GM18909 (cell line): ENCODE results near the gene THSD8.
A peak's percentile ranks its signal among the peaks of the same experiment; 100 is the strongest.
"Not testable (repeated sequence)": the region's sequence is repeated elsewhere in the genome, so short reads cannot be mapped to it uniquely, and the experiment has no call there.

ENCODE experiments used
- ATAC-seq: cut with Tn5 transposase; IDR thresholded peaks from one replicate; pipeline ENCODE4 v1.9.1; 2021; ENCODE audit warnings: mild to moderate bottlenecking; ENCODE audit not compliant: unreplicated experiment, poor library complexity

Gene THSD8

DNA sequence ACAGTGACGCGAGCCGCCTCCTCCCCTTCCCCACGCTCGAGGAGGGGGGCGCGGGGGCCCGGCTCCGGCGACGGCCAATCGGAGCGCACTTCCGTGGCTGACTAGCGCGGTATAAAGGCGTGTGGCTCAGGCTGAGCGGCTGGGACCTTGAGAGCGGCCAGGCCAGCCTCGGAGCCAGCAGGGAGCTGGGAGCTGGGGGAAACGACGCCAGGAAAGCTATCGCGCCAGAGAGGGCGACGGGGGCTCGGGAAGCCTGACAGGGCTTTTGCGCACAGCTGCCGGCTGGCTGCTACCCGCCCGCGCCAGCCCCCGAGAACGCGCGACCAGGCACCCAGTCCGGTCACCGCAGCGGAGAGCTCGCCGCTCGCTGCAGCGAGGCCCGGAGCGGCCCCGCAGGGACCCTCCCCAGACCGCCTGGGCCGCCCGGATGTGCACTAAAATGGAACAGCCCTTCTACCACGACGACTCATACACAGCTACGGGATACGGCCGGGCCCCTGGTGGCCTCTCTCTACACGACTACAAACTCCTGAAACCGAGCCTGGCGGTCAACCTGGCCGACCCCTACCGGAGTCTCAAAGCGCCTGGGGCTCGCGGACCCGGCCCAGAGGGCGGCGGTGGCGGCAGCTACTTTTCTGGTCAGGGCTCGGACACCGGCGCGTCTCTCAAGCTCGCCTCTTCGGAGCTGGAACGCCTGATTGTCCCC lies 10.4 kb upstream of the THSD8 start, which contains the start of gene JUNB:
Gene JUNB (plus strand): TSS at position 142 of the 706 bp plus-strand sequence. CDS start 286 bp downstream, at position 428.
- ATAC-seq: peak; percentile 36

DNA sequence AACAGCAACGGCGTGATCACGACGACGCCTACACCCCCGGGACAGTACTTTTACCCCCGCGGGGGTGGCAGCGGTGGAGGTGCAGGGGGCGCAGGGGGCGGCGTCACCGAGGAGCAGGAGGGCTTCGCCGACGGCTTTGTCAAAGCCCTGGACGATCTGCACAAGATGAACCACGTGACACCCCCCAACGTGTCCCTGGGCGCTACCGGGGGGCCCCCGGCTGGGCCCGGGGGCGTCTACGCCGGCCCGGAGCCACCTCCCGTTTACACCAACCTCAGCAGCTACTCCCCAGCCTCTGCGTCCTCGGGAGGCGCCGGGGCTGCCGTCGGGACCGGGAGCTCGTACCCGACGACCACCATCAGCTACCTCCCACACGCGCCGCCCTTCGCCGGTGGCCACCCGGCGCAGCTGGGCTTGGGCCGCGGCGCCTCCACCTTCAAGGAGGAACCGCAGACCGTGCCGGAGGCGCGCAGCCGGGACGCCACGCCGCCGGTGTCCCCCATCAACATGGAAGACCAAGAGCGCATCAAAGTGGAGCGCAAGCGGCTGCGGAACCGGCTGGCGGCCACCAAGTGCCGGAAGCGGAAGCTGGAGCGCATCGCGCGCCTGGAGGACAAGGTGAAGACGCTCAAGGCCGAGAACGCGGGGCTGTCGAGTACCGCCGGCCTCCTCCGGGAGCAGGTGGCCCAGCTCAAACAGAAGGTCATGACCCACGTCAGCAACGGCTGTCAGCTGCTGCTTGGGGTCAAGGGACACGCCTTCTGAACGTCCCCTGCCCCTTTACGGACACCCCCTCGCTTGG lies 9.6 kb upstream of the THSD8 start:
- ATAC-seq: no peak

DNA sequence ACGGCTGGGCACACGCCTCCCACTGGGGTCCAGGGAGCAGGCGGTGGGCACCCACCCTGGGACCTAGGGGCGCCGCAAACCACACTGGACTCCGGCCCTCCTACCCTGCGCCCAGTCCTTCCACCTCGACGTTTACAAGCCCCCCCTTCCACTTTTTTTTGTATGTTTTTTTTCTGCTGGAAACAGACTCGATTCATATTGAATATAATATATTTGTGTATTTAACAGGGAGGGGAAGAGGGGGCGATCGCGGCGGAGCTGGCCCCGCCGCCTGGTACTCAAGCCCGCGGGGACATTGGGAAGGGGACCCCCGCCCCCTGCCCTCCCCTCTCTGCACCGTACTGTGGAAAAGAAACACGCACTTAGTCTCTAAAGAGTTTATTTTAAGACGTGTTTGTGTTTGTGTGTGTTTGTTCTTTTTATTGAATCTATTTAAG lies 9.0 kb upstream of the THSD8 start:
- ATAC-seq: no peak

DNA sequence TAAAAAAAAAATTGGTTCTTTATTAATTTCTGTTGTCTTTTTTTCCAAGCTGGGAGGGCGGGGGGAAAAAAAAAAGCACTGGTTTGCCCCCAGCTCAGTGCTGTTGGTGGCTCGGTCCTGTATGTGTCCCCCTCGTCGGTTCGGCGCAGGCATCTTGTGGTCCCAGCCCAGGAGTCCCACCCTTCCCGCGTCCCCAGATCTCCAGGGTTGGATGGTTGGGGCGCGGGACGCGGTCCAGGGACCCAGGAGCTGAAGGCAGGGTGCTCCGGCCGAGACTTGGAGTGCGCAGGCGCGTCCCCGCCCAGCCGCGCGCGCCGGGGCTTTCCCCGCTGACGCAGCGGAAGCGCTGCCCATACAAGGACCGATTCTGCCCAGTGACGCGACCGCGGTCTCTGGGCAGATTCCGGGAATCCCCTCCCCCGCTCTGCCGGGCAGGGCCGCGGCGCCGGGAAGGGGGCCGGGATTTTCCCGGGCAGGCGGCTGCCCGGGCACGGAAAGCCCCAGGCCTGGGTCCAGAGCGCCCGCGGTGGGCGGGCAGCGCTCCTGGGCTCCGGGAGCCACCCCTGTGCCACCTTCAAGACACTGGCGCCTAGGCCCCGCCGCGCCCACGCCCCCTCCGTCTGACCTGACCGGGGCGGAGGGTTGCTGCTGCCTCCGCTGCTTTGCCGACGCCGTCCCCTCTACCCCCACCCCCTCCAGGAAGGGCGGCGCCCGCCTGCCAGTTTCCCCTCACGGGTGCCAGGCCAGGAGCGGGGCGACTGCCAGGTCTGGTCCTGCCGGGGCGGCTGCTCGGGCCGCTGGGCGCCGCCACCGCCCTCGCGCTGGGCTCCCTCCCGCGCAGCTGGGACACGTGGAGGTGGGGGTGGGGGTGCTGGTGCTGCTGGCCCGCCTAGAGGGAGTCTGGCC lies 8.3 kb upstream of the THSD8 start:
- ATAC-seq: peak; percentile 38

DNA sequence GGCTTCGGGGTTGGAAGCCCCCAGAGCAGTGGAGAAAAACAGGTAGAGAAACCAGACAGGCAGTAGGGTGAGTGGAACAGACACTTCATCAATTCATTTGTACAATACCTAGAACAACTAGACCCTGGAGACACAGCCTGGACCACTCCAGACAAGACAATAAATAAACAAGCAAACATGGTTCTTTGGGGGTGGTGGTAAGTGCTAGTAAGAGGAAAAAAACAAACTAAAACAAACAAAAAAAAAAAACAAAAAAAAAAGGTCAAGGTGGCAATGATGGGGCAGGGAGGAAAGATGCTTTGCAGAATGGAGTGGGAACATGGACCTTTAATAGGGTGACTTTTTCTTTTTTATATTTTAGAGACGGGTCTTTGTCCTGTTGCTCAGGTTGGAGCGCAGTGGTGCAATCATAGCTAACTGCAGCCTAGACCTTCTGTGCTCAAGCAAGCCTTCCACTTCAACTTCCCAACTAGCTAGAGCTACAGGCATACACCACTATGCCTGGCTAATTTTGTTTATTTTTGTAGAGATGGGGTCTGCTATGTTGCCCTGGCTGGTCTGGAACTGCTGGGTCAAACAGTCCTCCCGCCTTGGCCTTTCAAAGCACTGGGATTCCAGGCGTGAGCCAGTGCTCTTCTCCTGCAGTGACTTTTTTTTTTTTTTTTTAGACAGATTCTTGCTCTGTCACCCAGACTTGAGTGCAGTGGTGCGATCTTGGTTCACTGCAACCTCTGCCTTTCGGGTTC lies 7.5 kb upstream of the THSD8 start:
- no peak for ATAC-seq

DNA sequence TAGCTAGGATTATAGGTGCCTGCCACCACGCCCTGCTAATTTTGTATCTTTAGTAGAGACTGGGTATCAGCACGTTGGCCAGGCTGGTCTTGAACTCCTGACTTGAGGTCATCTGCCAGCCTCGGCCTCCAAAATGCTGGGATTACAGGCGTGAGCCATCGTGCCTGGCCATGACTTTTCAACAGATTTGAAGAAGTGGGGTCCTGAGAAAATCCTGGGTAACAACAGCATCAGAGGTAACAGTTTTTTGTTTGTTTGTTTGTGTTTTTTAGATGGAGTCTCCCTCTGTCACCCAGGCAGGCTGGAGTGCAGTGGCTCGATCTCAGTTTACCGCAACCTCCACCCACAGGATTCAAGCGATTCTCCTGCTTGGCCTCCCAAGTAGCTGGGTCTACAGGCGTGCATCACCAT lies 6.9 kb upstream of the THSD8 start:
- no peak for ATAC-seq

DNA sequence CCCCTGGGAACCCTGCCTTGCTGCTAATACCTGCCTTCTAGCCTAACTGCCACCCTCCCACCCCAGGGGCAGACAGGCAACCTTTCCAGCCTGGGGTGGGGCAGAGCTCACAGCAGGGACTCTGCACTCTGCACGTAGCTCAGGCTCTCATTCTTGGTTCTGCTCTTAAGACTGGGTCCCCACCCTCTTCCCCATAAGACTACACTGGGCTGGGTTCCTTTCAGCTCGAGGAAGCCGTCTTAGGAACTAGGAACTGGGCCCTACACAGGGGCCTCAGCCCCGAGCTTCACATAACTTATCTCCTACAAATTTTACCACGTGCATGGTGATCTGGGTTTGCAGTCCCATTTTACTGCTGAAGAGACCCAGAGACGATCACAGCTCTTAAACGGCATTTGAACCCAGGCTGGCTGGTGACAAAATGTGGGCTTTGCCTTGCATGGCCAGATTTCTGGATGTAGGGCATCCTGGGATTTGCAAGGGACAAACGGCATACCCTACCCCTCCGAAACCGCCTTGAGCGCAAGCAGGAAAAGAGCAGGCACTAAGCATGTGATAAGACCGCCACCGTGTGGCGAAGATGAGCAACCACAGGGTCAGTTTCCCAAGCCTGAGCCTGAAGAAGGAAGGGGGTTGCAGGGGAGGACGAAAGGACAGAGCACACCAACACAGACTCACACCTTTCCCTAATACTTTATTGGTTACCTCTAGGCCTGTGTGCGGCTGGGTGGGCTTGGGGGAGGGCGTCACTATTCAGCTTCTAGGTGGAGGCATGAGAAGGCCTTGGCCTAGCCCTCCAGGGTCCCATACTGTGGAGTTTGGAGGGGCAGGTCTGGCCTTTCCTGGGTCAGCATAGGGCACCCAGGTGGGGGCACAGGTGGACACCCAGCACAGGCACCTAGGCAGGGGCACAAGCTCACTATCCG lies 5.5 kb upstream of the THSD8 start:
- no peak for ATAC-seq

DNA sequence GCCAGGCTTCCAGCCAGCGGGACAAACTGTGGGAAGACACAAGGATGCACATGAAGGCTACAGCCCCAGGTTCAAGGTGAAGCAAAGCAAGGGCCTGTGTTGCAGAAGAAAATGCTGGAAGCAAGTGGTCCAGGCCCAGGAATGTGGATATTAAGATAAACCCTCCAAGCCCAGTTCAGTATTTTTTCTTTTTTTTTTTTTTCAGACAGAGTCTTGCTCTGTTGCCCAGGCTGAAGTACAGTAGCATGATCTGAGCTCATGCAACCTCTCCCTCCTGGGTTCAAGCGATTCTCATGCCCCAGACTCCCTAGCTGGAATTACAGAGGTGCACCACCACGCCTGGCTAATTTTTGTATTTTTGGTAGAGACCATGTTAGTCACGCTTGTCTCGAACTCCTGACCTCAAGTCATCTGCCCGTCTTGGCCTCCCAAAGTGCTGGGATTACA lies 4.7 kb upstream of the THSD8 start:
- no peak for ATAC-seq

DNA sequence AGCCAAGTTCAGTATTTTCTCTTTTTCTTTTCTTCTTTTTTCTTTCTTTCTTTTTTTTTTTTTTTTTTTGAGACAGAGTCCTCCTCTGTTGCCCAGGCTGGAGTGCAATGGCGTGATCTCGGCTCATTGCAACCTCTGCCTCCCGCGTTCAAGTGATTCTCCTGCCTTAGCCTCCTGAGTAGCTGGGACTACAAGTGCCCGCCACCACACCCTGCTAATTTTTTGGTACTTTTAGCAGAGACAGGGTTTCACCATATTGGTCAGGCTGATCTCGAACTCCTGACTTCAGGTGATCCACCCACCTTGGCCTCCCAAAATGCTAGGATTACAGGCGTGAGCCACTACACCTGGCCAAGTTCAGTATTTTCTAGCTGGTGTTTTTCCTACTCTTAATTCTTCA lies 4.3 kb upstream of the THSD8 start:
- ATAC-seq: not testable (repeated sequence)

DNA sequence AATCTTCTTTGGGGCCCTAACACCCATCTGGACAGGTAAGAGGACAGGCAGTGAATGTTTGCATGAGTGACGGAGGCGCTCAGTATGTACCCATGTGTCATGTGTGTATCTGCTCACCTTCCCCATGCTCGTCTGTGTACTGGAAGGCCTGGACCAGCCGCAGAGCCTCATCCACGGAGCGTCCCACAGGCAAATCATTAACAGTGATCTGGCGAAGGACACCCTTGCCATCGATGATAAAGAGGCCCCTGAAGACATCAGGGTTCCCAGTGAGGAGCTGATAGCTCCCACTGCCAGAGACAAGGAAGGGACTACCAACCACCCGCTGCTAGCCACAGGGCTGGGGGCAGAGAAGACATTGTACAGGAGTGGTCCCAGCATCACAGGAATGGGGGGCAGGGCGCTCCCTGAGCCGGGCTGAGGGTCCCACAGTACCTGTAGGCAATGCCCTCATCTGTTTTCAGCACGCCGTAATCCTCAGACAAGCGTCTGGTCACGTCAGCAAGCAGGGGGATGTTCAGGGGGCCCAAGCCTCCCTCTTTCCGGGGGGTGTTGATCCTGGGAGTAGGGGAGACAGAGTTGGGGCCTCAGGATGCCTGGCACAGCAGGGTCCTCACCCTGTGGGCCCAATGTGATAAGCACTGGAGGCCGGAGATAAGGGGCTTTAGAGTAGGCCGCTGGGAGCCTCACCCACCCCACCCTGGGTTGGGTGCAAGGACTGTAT lies 2.0 kb upstream of the THSD8 start:
- ATAC-seq: no peak

DNA sequence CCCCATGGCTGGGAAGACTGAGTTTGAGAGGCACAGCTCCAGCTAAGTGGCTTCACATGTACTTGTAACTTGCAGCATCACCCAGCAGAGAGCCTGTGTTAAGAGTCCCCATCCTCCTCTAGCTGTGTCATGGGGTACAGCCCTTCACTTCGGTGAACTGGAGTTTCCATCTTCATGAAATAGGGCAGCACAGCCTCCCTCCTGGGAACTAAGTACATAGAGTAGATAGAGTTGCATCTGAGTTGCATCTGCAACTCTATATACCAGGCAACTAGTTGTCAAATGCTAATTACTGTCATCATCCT lies 1.5 kb upstream of the THSD8 start:
- no peak for ATAC-seq

DNA sequence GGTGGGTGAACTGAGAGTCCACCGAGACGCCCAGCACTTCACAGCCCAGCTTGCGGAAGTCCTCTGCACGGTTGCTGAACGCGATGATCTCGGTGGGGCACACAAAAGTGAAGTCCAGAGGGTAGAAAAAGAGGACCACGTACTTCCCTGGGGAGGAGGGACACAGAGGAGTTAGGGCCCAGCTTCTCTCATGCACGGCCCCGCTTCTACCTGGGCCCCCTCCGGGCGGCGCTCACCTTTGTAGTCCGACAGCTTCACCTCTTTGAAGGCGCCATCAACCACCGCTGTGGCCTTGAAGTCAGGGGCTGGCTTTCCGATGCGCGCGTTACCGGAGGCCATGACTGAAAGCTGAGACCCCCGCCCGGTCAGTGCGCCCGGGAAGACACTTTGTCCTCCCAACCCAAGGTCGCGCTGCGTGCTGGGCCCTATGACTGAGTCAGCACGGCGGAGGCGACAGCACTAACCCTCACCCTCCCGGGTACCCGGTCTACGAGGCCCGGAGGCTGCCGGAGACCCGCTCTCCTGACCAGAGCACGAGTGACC lies 875 bp upstream of the THSD8 start:
- ATAC-seq: no peak

DNA sequence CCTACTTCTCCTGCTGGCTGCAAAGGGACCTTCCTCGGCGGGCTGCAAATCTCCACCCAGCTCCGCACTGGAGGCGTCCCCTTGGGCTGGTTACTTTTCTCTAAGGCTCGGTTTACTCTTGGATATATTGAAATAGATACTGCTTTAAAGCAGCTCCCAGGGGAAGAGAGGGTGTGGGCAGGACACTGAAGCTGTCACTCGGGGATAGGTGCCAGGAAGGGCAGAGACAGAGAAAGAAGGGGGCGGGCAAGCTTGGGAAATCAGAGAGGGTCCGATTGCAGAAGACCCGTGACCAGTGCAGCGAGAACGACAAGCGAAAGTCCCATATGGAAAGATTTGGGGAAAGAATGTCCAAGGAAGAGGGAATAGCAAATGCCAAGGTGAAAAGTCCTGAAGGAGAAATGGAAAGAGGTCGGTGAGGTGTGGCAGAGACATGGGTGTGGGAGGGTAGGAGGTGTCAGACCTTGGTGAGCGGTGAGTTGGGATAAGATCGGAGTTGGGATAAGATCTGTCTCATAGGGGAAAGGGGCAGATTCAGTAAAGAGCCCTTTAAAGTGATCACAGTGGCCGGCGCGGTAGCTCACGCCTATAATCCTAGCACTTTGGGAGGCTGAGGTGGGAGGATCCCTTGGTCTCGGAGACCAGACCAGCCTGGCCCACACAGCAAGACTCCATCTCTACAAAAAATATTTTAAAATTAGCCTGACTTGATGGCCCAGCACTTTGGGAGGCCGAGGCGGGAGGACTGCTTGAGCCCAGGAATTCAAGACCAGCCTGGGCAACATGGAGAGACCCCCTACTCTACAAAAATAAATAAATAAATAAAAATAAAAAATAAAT lies 618 bp downstream of the THSD8 start:
- ATAC-seq: no peak

DNA sequence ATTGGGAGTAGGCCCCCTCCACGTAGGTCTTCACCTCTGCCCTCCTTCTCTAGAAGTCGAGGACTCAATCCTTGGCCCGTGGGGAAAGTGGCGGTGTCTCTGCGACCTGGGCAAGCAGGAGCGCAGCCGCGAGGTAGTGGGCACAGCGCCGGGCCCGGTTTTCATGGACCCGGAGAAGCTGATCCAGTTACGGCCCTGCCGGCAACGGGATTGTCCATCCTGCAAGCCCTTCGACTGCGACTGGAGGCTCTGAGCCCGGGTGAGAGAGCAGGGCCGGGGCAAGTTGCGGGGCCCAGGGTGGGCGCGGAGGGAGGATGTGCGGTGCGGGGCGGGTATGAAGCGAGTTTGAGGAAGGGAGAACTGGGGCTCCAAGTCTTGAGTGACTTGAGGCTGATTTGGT lies 2.2 kb downstream of the THSD8 start:
- no peak for ATAC-seq

DNA sequence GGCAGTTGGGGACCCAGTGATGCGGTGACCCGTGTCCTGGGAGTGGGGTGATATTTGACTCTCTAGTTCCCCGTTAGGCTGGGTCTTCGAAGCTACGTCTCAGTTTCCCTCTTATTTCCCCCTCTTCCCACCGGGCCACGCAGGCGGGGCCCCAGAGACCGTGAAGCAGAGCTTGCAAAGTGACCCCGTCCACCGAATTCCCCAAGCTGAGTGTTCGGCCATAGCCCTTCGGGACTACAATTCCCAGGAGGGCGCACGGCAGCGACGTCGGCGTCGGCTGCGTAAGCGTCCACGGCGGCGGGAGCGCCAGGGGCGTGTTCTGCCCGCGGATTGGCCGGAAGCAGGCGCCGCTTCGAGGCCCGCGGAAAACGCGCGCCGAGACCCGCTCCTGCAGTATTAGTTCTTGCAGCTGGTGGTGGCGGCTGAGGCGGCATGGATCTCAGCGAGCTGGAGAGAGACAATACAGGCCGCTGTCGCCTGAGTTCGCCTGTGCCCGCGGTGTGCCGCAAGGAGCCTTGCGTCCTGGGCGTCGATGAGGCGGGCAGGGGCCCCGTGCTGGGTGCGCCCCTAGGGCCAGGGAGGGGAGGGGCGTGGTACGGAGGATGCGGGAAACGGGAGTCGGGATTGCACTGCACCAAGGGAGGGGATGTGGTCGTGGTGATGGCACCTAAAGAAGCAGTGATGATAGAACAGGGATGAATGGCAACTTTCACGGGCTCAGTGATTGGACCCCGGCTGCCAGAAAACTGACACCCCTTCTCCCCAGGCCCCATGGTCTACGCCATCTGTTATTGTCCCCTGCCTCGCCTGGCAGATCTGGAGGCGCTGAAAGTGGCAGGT lies 4.6 kb downstream of the THSD8 start, which contains the start of gene RNASEH2A:
Gene RNASEH2A (plus strand): TSS at position 343 of the 840 bp plus-strand sequence. CDS start 90 bp downstream, at position 433.
- peak; percentile 79 for ATAC-seq

DNA sequence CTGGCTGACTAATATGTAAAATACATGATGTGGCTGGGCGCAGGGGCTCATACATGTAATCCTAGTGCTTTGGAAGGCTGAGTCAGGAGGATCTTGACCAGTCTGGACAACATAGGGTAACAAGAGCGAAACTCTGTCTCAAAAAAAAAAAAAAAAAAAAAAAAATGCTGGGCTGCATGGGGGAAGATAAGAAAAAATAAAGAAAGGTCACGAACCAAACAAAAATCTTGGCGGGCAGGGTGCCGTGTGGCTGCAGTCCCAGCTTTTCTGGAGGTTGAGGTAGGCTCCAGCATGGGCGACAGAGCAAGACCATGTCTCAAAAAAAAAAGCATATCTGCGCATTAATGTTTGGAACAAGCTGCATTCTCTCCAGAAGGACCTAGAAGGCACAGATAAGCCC lies 13.2 kb downstream of the THSD8 start:
- no peak for ATAC-seq
